Measurements from ENCODE around the gene ACSBG1.
A peak's percentile ranks its signal among the peaks of the same experiment; 100 is the strongest.

ACSBG1 gene

DNA sequence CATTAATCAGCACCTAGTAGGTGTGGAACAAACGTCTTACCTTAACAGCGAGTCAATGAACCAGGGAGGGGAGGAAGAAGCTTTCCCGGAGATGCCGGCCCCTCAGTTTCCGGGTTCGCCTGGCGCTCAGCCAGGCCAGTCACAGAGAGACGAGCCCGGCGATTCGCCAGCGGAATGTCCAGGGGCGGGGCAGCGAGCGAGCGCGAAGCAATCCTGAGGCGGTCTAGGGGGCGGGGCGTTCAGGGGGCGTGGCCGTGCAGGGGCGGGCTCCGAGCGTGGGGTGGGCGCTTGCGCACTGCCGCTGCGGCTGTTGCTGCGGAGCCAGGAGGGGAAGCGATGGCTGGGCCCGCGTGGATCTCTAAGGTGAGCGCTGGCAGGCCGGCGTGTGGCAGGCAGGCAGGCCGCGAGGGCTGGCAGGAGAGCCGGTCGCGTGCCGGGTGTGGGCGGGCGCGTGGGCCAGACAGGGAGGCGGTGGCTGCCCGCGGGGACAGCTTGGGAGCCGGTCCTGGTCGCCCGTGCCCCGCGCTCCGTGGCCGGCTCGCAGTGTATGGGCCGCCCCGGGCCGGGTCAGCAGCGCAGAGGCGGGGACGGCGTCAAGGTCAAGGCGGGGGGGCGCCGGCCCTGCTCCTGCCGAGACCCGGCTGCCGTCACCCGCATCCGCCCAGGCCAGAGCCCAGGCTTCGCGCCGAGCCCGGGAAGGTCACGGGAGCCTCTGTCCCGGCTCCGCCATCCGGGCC lies 85.1 kb downstream of the ACSBG1 start, which contains the start of gene IDH3A:
Gene IDH3A (plus strand): TSS at position 295 of the 737 bp plus-strand sequence. CDS start 42 bp downstream, at position 337.
- peak; percentile 76 for TF ChIP-seq ELF4 (IDR thresholded peaks at IDR 0.05)
- TF ChIP-seq LEF1 (IDR thresholded peaks at IDR 0.05; ENCODE audit: borderline replicate concordance) = no peak
- peak; percentile 100 for DNase-seq (ENCODE audit: extremely low spot score)
- CTCF ChIA-PET = interaction anchor here (0.5 to 1.3 kb wide), 4 partner anchors 18 to 247 kb away, joined by 3 to 4 read pairs (median 4); partner anchors contain the start of gene CIB2
- POLR2A ChIA-PET = interaction anchor here (0.6 to 4.3 kb wide), 10 partner anchors 11 to 190 kb away, joined by 3 to 40 read pairs (median 3); partner anchors contain the start of genes CIB2 and SKIC8

DNA sequence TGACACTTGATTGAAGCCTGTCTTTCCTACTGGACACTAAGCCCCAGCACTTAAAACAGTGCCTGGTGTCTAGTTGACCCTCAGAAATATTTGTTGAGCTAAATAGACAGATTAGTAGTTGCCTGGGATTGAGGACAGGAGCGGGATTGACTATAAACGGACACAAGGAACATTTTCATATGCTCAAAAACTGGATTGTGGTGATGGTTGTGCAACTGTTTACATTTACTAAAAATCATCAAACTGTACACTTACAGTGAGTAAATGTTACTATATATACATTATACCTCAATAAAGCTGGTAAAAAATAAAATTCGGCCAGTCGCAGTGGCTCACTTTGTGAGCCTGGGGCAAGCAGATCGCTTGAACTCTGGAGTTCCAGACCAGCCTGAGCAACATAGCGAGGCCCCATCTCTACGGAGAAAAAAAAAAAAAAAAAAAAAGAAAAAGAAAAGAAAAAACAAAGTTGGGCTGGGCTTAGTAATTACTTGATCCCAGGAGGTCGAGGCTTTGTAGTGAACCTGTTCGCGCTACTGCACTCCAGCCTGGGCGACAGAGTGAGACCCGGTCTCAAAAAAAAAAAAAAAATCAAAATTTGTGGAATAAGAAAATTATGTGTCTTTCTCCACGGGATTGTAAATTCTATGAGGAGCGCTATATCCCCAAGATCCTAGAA lies 85.8 kb downstream of the ACSBG1 start:
- no peak for DNase-seq (ENCODE audit: extremely low spot score)
- ChIA-PET POLR2A (interaction anchor here (0.6 to 4.3 kb wide), 9 partner anchors 10 to 190 kb away, joined by 3 to 40 read pairs (median 3); partner anchors contain the start of genes CIB2 and SKIC8), CTCF (interaction anchor here (0.6 kb wide), 2 partner anchors 40 to 577 kb away, joined by 3 to 4 read pairs; no protein-coding TSS in a partner anchor)
- TF ChIP-seq ARNT (IDR thresholded peaks at IDR 0.05) (no peak), ZNF384 (IDR thresholded peaks at IDR 0.05) (peak; percentile 96), CTBP1 (IDR thresholded peaks at IDR 0.05; ENCODE audit: borderline replicate concordance) (no peak)

DNA sequence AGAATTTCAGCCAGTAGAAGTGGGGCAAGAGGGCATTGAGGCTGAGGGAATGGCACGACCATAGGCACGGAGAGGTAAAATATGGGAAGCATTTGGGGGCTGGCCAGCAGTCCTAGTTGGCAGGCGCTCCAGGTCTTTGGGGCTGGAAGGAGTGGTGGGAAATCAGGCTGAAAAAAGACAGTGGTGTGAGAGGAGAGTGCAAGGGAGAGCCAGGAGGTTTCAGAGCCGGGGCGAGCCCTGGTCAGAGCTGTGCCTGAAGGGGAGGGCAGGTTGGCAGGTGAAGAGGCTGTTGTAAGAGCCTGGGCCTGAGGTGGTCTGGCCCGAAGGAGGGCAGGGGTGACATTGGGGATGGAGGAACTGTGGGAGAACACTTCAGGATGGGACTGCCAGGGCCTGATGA lies 86.8 kb downstream of the ACSBG1 start:
- POLR2A ChIA-PET = interaction anchor here (3.7 to 4.3 kb wide), 2 partner anchors 9 to 17 kb away, joined by 24 to 40 read pairs; partner anchors contain the start of gene CIB2
- TF ChIP-seq FOXK2 (IDR thresholded peaks at IDR 0.05) (no peak), LEF1 (IDR thresholded peaks at IDR 0.05; ENCODE audit: borderline replicate concordance) (no peak), HDGF (IDR thresholded peaks at IDR 0.05; ENCODE audit: borderline replicate concordance) (no peak), ARNT (IDR thresholded peaks at IDR 0.05) (no peak), TARDBP (IDR thresholded peaks at IDR 0.05) (no peak), BHLHE40 (IDR thresholded peaks at IDR 0.05; ENCODE audit: borderline replicate concordance) (no peak), CTBP1 (IDR thresholded peaks at IDR 0.05; ENCODE audit: borderline replicate concordance) (no peak), FOXA1 (IDR thresholded peaks at IDR 0.05) (no peak), ELF4 (IDR thresholded peaks at IDR 0.05) (no peak), SUZ12 (IDR thresholded peaks at IDR 0.05) (no peak), ZNF384 (IDR thresholded peaks at IDR 0.05) (no peak), SP1 (IDR thresholded peaks at IDR 0.05) (no peak), NFRKB (IDR thresholded peaks at IDR 0.05) (no peak), L3MBTL2 (conservative IDR thresholded peaks at IDR 0.05) (no peak)
- TF ChIP-seq, protein P1, sequence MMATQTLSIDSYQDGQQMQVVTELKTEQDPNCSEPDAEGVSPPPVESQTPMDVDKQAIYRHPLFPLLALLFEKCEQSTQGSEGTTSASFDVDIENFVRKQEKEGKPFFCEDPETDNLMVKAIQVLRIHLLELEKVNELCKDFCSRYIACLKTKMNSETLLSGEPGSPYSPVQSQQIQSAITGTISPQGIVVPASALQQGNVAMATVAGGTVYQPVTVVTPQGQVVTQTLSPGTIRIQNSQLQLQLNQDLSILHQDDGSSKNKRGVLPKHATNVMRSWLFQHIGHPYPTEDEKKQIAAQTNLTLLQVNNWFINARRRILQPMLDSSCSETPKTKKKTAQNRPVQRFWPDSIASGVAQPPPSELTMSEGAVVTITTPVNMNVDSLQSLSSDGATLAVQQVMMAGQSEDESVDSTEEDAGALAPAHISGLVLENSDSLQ (IDR thresholded peaks at IDR 0.05) = no peak
- CTCF ChIA-PET = interaction anchor here (0.5 kb wide), 1 partner anchor 217 kb away, joined by 8 read pairs; no protein-coding TSS in a partner anchor
- DNase-seq (ENCODE audit: extremely low spot score) = no peak

DNA sequence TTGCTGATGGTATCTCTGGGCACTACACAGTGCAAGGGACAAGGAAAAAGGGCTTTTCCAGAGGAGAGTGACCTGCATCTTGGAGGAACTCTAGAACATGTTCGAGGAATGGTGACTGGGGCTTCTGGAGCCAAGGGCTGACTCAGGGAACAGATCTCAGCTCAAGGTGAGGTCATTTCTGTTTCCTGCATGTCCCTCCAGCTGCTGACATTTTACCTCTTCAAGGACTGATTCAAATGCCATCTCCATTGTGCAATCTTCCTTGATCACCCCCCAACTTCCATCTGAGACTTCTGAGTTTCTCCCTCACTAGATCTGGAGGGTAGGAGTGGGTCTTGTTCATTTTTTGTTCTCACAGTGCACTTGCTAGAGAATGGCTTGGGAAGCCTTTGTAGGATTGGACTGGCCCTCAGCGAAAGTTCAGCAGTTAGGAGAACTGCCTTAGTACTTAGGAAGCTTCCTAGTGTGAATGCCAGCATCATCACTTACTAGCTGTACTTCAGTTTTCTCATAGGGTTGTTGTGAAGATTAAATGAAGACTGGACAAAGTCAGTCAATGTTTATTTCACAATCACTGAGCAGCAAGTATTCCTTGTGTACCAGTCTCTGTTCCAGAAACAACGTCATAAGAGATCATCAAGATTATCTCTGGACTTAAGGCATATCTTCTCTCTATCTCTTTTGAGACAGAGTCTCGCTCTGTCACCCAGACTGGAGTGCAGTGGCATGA lies 87.8 kb downstream of the ACSBG1 start:
- DNase-seq (ENCODE audit: extremely low spot score) = no peak
- TF ChIP-seq ELF4 (IDR thresholded peaks at IDR 0.05) (no peak), SP1 (IDR thresholded peaks at IDR 0.05) (no peak), SUZ12 (IDR thresholded peaks at IDR 0.05) (no peak), LEF1 (IDR thresholded peaks at IDR 0.05; ENCODE audit: borderline replicate concordance) (no peak), FOXK2 (IDR thresholded peaks at IDR 0.05) (no peak), FOXA1 (IDR thresholded peaks at IDR 0.05) (no peak), ARNT (IDR thresholded peaks at IDR 0.05) (no peak), ZNF384 (IDR thresholded peaks at IDR 0.05) (no peak), BHLHE40 (IDR thresholded peaks at IDR 0.05; ENCODE audit: borderline replicate concordance) (no peak), CTBP1 (IDR thresholded peaks at IDR 0.05; ENCODE audit: borderline replicate concordance) (no peak), HDGF (IDR thresholded peaks at IDR 0.05; ENCODE audit: borderline replicate concordance) (no peak)
- TF ChIP-seq, protein P1 (IDR thresholded peaks at IDR 0.05) = no peak
- ChIA-PET POLR2A (interaction anchor here (4.3 kb wide), 1 partner anchor 16 kb away, joined by 24 read pairs; the partner anchor contains the start of gene CIB2), CTCF (interaction anchor here (1.0 kb wide), 1 partner anchor 16 kb away, joined by 3 read pairs; the partner anchor contains the start of gene CIB2)

DNA sequence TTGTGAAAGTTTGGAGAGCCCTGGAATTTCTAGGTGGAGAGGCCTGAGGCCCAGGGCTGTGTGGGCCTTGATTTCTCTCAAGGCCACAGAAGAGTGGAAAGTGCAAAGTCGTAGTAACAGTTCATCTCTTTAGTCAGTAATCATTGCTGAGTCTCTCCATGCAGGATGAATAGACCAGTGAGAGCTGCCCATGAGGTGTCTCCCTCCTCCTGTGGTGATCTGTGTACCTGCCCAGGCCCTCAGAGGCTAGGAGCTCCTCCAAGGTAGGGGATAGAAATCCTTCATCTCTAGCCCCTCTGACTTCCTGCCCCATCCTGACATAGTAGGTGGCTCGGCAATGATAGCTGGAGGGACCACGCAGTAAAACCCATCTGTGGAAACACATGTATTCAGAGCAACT lies 92.0 kb downstream of the ACSBG1 start:
- no peak for TF ChIP-seq LEF1 (IDR thresholded peaks at IDR 0.05; ENCODE audit: borderline replicate concordance)
- TF ChIP-seq TARDBP (IDR thresholded peaks at IDR 0.05) = no peak
- TF ChIP-seq FOXK2 (IDR thresholded peaks at IDR 0.05) = no peak
- no peak for TF ChIP-seq CTBP1 (IDR thresholded peaks at IDR 0.05; ENCODE audit: borderline replicate concordance)
- no peak for TF ChIP-seq SP1 (IDR thresholded peaks at IDR 0.05)
- TF ChIP-seq BHLHE40 (IDR thresholded peaks at IDR 0.05; ENCODE audit: borderline replicate concordance) = no peak
- no peak for TF ChIP-seq FOXM1 (IDR thresholded peaks at IDR 0.05; ENCODE audit: borderline replicate concordance)
- TF ChIP-seq ZNF384 (IDR thresholded peaks at IDR 0.05) = no peak
- TF ChIP-seq L3MBTL2 (conservative IDR thresholded peaks at IDR 0.05) = no peak
- no peak for TF ChIP-seq HDGF (IDR thresholded peaks at IDR 0.05; ENCODE audit: borderline replicate concordance)
- no peak for TF ChIP-seq FOXA1 (IDR thresholded peaks at IDR 0.05)
- TF ChIP-seq ARNT (IDR thresholded peaks at IDR 0.05) = no peak
- POLR2A ChIA-PET = no interaction called here
- peak; percentile 7 for DNase-seq (ENCODE audit: extremely low spot score)
- CTCF ChIA-PET = interaction anchor here (0.6 to 1.6 kb wide), 2 partner anchors 10 to 84 kb away, joined by 3 read pairs; no protein-coding TSS in a partner anchor

Data from HEK293T (cell line).